ENCODE measurements around the gene FAM237B. TPM values are rescaled to one million over a fixed set of nuclear protein-coding genes. Genes with fewer than 3 reads are reported as not detected.

The FAM237B gene
- total RNA-seq, 2 experiments from 2014 or later = not detected

- no peak for DNase-seq (ENCODE audit: low spot score)
- Histone ChIP-seq H4K20me1 (ENCODE audit: insufficient read depth, low read length) (no peaks in the 10 kb centered on the region), H3K27ac (ENCODE audit: low read depth, low read length, poor library complexity, severe bottlenecking) (no peak overlapping the region), H3K9me2 (ENCODE audit: insufficient read depth, low read length) (no peaks in the 10 kb centered on the region), H3K4me3 (ENCODE audit: low read depth, low read length, poor library complexity, severe bottlenecking) (no peak overlapping the region), H3K4me1 (ENCODE audit: insufficient read depth, low read length, poor library complexity, severe bottlenecking) (no peaks in the 10 kb centered on the region), H3K4me2 (ENCODE audit: low read length) (no peak overlapping the region), H2AFZ (ENCODE audit: low read length) (no peak overlapping the region), H3K9me3 (ENCODE audit: low read length) (no peaks in the 10 kb centered on the region), H3K36me3 (ENCODE audit: insufficient read depth, low read length) (no peaks in the 10 kb centered on the region), H3K79me2 (ENCODE audit: insufficient read depth, low read depth, low read length) (no peaks in the 10 kb centered on the region)
- no peak for TF ChIP-seq EZH2phosphoT487 (IDR thresholded peaks at IDR 0.05; ENCODE audit: borderline replicate concordance, low read depth, low read length)
- no peak for TF ChIP-seq CTCF (conservative IDR thresholded peaks at IDR 0.05; ENCODE audit: low read length)
- no TSS peak for BruUV-seq (replicated peaks)
- intact Hi-C loops (cut with micrococcal nuclease; ENCODE audit: unreplicated experiment) = no loop called here
- POLR2A ChIA-PET = interaction anchor here (1.4 kb wide), 1 partner anchor 69 kb away, joined by 4 read pairs; the partner anchor contains the start of gene CLDN12
- CTCF ChIA-PET (ENCODE audit: unreplicated experiment) = interaction anchor here (1.1 kb wide), 1 partner anchor 12 kb away, joined by 3 read pairs; no protein-coding TSS in a partner anchor
Observed at GRCh38 chr7:90334193-90334843, 13.2 kb upstream of the FAM237B start.

DNA sequence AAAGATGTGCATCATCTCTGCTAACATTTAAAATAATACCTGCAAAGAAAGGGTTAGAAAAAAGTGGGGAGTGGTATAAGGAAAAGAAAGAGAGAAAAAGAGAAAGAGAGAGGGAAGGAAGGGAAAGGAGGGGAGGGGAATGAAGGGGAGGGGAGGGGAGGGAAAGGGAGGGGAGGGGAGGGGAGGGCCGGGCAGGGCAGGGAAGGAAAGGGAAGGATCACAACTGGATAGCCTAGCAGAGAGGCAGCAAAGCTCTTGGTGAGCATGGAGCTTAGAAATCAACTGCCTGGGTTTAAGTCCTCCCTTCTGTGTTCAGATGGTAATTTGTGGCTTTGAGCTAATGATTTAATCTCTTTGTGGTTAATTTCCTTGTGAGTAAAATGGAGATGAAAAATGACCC lies 5.4 kb upstream of the FAM237B start:
- Histone ChIP-seq H2AFZ (ENCODE audit: low read length) (no peak overlapping the region), H3K4me2 (ENCODE audit: low read length) (no peak overlapping the region), H3K4me1 (ENCODE audit: insufficient read depth, low read length, poor library complexity, severe bottlenecking) (no peaks in the 10 kb centered on the region), H4K20me1 (ENCODE audit: insufficient read depth, low read length) (no peaks in the 10 kb centered on the region), H3K4me3 (ENCODE audit: low read depth, low read length, poor library complexity, severe bottlenecking) (no peak overlapping the region), H3K27ac (ENCODE audit: low read depth, low read length, poor library complexity, severe bottlenecking) (no peak overlapping the region), H3K79me2 (ENCODE audit: insufficient read depth, low read depth, low read length) (no peaks in the 10 kb centered on the region), H3K9me2 (ENCODE audit: insufficient read depth, low read length) (no peaks in the 10 kb centered on the region), H3K36me3 (ENCODE audit: insufficient read depth, low read length) (no peaks in the 10 kb centered on the region), H3K9me3 (ENCODE audit: low read length) (no peaks in the 10 kb centered on the region)
- POLR2A ChIA-PET = interaction anchor here (0.6 kb wide), 1 partner anchor 1706 kb away, joined by 5 read pairs; no protein-coding TSS in a partner anchor
- CTCF ChIA-PET (ENCODE audit: unreplicated experiment) = no interaction called here
- intact Hi-C loops (cut with micrococcal nuclease; ENCODE audit: unreplicated experiment) = no loop called here
- no peak for DNase-seq (ENCODE audit: low spot score)
- TF ChIP-seq EZH2phosphoT487 (IDR thresholded peaks at IDR 0.05; ENCODE audit: borderline replicate concordance, low read depth, low read length) (no peak), CTCF (conservative IDR thresholded peaks at IDR 0.05; ENCODE audit: low read length) (no peak)
- BruUV-seq (replicated peaks) = no TSS peak

GRCh38 chr7:90322837-90323236 lies 1.7 kb upstream of the FAM237B start:
- ChIA-PET CTCF (ENCODE audit: unreplicated experiment) (no interaction called here), POLR2A (interaction anchor here (0.9 kb wide), 1 partner anchor 13 kb away, joined by 3 read pairs; no protein-coding TSS in a partner anchor)
- H3K27ac ChIP-seq (ENCODE audit: low read depth, low read length, poor library complexity, severe bottlenecking) = no peak overlapping the region
- no peak overlapping the region for H3K4me2 ChIP-seq (ENCODE audit: low read length)
- no peak overlapping the region for H2AFZ ChIP-seq (ENCODE audit: low read length)
- no peaks in the 10 kb centered on the region for H4K20me1 ChIP-seq (ENCODE audit: insufficient read depth, low read length)
- H3K36me3 ChIP-seq (ENCODE audit: insufficient read depth, low read length) = no peaks in the 10 kb centered on the region
- no peaks in the 10 kb centered on the region for H3K4me1 ChIP-seq (ENCODE audit: insufficient read depth, low read length, poor library complexity, severe bottlenecking)
- no peaks in the 10 kb centered on the region for H3K9me3 ChIP-seq (ENCODE audit: low read length)
- no peaks in the 10 kb centered on the region for H3K79me2 ChIP-seq (ENCODE audit: insufficient read depth, low read depth, low read length)
- DNase-seq (ENCODE audit: low spot score) = no peak
- TF ChIP-seq EZH2phosphoT487 (IDR thresholded peaks at IDR 0.05; ENCODE audit: borderline replicate concordance, low read depth, low read length) (no peak), CTCF (conservative IDR thresholded peaks at IDR 0.05; ENCODE audit: low read length) (no peak)
- H3K9me2 ChIP-seq (ENCODE audit: insufficient read depth, low read length) = no peaks in the 10 kb centered on the region
- intact Hi-C loops (cut with micrococcal nuclease; ENCODE audit: unreplicated experiment) = no loop called here
- BruUV-seq (replicated peaks) = no TSS peak
- H3K4me3 ChIP-seq (ENCODE audit: low read depth, low read length, poor library complexity, severe bottlenecking) = no peak overlapping the region

All from OCI-LY7 (cell line).